PC-3 (cell line): ENCODE measurements around the gene ARHGAP26. TPM values are rescaled to one million over a fixed set of nuclear protein-coding genes. Genes with fewer than 3 reads are reported as not detected.
A peak's percentile ranks its signal among the peaks of the same experiment; 100 is the strongest.

Experiments
- ATAC-seq: fragments of 200-7000 bp; cut with Tn5 transposase; 2 replicates; pipeline ENCODE4 v1.9.1; 2020; ENCODE audit warnings: mild to moderate bottlenecking, moderate library complexity
- BruUV-seq: library from RNA; stranded (reverse); fragments of 400-500 nt; replicated peaks from 2 replicates; lab custom pipeline; 2021; lab: Mats Ljungman, UMichigan
- CTCF ChIA-PET: fragments of 300-600 bp; sonication (Branson Sonifier 250); formaldehyde crosslinking; loops from one replicate; lab custom pipeline; 2022; ENCODE audit warnings: antibody characterized with exemption; lab: Charles Lee
- POLR2A ChIA-PET: fragments of 300-600 bp; sonication (Branson Sonifier 250); formaldehyde crosslinking; loops from one replicate; lab custom pipeline; 2022; ENCODE audit warnings: antibody characterized with exemption; ENCODE audit not compliant: unreplicated experiment; lab: Charles Lee
- DNase-seq: peaks from one replicate; pipeline ENCODE4 v3.0.0-alpha.2; 2015
- H2AFZ ChIP-seq: fragments of 300-600 bp; sonication (generic); 2 replicates; pipeline ENCODE4 v1.6.0; 2016; ENCODE audit warnings: antibody characterized with exemption, low read length
- H3F3A ChIP-seq: fragments of 300-600 bp; sonication (generic); one replicate; pipeline ENCODE4 v1.6.0; 2017; ENCODE audit warnings: antibody characterized with exemption, low read length, control low read depth, mild to moderate bottlenecking; ENCODE audit not compliant: unreplicated experiment
- H3K27ac ChIP-seq: fragments of 300-600 bp; sonication (generic); 2 replicates; pipeline ENCODE4 v1.5.1; 2016; ENCODE audit warnings: mild to moderate bottlenecking, low read length
- H3K27me3 ChIP-seq: fragments of 300-600 bp; sonication (generic); 2 replicates; pipeline ENCODE4 v1.6.1; 2016; ENCODE audit warnings: low read length, mixed read lengths
- H3K36me3 ChIP-seq: fragments of 300-600 bp; sonication (generic); 2 replicates; pipeline ENCODE4 v1.6.1; 2016; ENCODE audit warnings: low read depth, mixed run types, low read length, mixed read lengths
- H3K4me1 ChIP-seq: fragments of 300-600 bp; sonication (generic); 2 replicates; pipeline ENCODE4 v1.5.1; 2016; ENCODE audit warnings: low read length; ENCODE audit not compliant: insufficient read depth
- H3K4me2 ChIP-seq: fragments of 300-600 bp; sonication (generic); 2 replicates; pipeline ENCODE4 v1.6.0; 2016; ENCODE audit warnings: low read length
- H3K4me3 ChIP-seq: fragments of 300-600 bp; sonication (generic); 2 replicates; pipeline ENCODE4 v1.5.1; 2016; ENCODE audit warnings: mild to moderate bottlenecking, low read length, mixed read lengths
- H3K79me2 ChIP-seq: fragments of 300-600 bp; sonication (generic); 2 replicates; pipeline ENCODE4 v1.6.1; 2017; ENCODE audit warnings: low read length, mixed read lengths
- H3K9ac ChIP-seq: fragments of 300-600 bp; sonication (generic); 2 replicates; pipeline ENCODE4 v1.6.0; 2016; ENCODE audit warnings: mild to moderate bottlenecking, low read length
- H3K9me2 ChIP-seq: fragments of 300-600 bp; sonication (generic); replicated peaks from 2 replicates; pipeline ENCODE4 v1.6.1; 2016; ENCODE audit warnings: mixed run types, low read length, mixed read lengths
- H3K9me3 ChIP-seq: fragments of 300-600 bp; sonication (generic); 2 replicates; pipeline ENCODE4 v1.6.1; 2016; ENCODE audit warnings: low read length, mixed read lengths
- H4K20me1 ChIP-seq: fragments of 300-600 bp; sonication (generic); 2 replicates; pipeline ENCODE4 v1.6.1; 2016; ENCODE audit warnings: low read length, mixed read lengths
- CTCF ChIP-seq: fragments of 300-600 bp; sonication (generic); conservative IDR thresholded peaks from 2 replicates; pipeline ENCODE4 v1.5.1; 2017; ENCODE audit warnings: antibody characterized with exemption, low read depth, mild to moderate bottlenecking, low read length
- EZH2 ChIP-seq: fragments of 300-600 bp; sonication (generic); IDR thresholded peaks from one replicate; pipeline ENCODE4 v1.6.1; 2017; ENCODE audit warnings: antibody characterized with exemption, mild to moderate bottlenecking, low read length; ENCODE audit not compliant: unreplicated experiment
- EZH2phosphoT487 ChIP-seq: fragments of 300-600 bp; sonication (generic); IDR thresholded peaks from 2 replicates; pipeline ENCODE4 v1.6.1; 2018; ENCODE audit warnings: mild to moderate bottlenecking, antibody characterized with exemption, low read length, borderline replicate concordance
- intact Hi-C: fragments of 100-400 bp; cut with micrococcal nuclease; formaldehyde crosslinking; loops from 2 replicates; pipeline ENCODE4 v1.9.0; 2023
- total RNA-seq: library from RNA; depleted of rRNA; stranded (reverse); fragments of >200 nt; gene quantifications from 2 replicates; pipeline ENCODE4 v1.2.3, GENCODE V29; 2014

ARHGAP26 gene
- total RNA-seq, 1 experiment from 2014 or later: 11.7 TPM

GRCh38 chr5:142874540-142874939, 104.4 kb downstream of the ARHGAP26 start:
- peak; percentile 95 for DNase-seq
- peak overlapping the region; percentile 67 for H3K9ac ChIP-seq
- BruUV-seq: no TSS peak
- H3K27me3 ChIP-seq: no peaks in the 10 kb centered on the region
- peak; percentile 58 for ATAC-seq
- H3K9me3 ChIP-seq: no peaks in the 10 kb centered on the region
- H3K4me1 ChIP-seq: peaks cover 46% of the 10 kb centered on the region
- ChIA-PET CTCF (interaction anchor here (0.6 to 1.9 kb wide), 4 partner anchors 14 to 154 kb away, joined by 4 to 7 read pairs (median 6); partner anchors contain the start of gene ARHGAP26), POLR2A (interaction anchor here (0.8 kb wide), 1 partner anchor 157 kb away, joined by 5 read pairs; no protein-coding TSS in a partner anchor)
- H3K36me3 ChIP-seq: no peaks in the 10 kb centered on the region
- TF ChIP-seq CTCF (no peak), EZH2 (no peak), EZH2phosphoT487 (no peak)
- H3F3A ChIP-seq: no peaks in the 10 kb centered on the region
- no peak overlapping the region for H2AFZ ChIP-seq
- H3K4me2 ChIP-seq: peak overlapping the region; percentile 46
- intact Hi-C loops: no loop called here
- H3K79me2 ChIP-seq: peaks cover 18% of the 10 kb centered on the region
- no peaks in the 10 kb centered on the region for H3K9me2 ChIP-seq
- peak overlapping the region; percentile 89 for H3K27ac ChIP-seq
- H3K4me3 ChIP-seq: no peak overlapping the region
- H4K20me1 ChIP-seq: no peaks in the 10 kb centered on the region

- ChIA-PET CTCF (interaction anchor here (1.9 kb wide), 1 partner anchor 13 kb away, joined by 5 read pairs; no protein-coding TSS in a partner anchor), POLR2A (no interaction called here)
- intact Hi-C loops: no loop called here
- no peak overlapping the region for H3K4me3 ChIP-seq
- H2AFZ ChIP-seq: no peak overlapping the region
- H3K9me3 ChIP-seq: no peaks in the 10 kb centered on the region
- H4K20me1 ChIP-seq: no peaks in the 10 kb centered on the region
- no peak overlapping the region for H3K9ac ChIP-seq
- H3K27ac ChIP-seq: no peak overlapping the region; the same call in 1 of the 2 replicates
- H3K79me2 ChIP-seq: peaks cover 12% of the 10 kb centered on the region; the same call in 1 of the 2 replicates
- H3K36me3 ChIP-seq: no peaks in the 10 kb centered on the region; the same call in 1 of the 2 replicates
- no peak overlapping the region for H3K4me2 ChIP-seq
- H3K4me1 ChIP-seq: peaks cover 45% of the 10 kb centered on the region
- no peaks in the 10 kb centered on the region for H3K9me2 ChIP-seq
- DNase-seq: no peak
- no peaks in the 10 kb centered on the region for H3K27me3 ChIP-seq
- no TSS peak for BruUV-seq
- no peak for ATAC-seq
- H3F3A ChIP-seq: no peaks in the 10 kb centered on the region
- TF ChIP-seq EZH2phosphoT487 (no peak), CTCF (no peak), EZH2 (no peak)
Measured at GRCh38 chr5:142875936-142876335, 105.8 kb downstream of the ARHGAP26 start.

GRCh38 chr5:142876817-142877216, 106.6 kb downstream of the ARHGAP26 start:
- no peak overlapping the region for H3K27ac ChIP-seq
- H3K4me2 ChIP-seq: no peak overlapping the region
- H3K4me1 ChIP-seq: peaks cover 36% of the 10 kb centered on the region
- ATAC-seq (no peak), DNase-seq (no peak)
- H3F3A ChIP-seq: no peaks in the 10 kb centered on the region
- ChIA-PET CTCF (no interaction called here), POLR2A (no interaction called here)
- intact Hi-C loops: no loop called here
- peaks cover 4% of the 10 kb centered on the region; the same call in 1 of the 2 replicates for H3K79me2 ChIP-seq
- H4K20me1 ChIP-seq: no peaks in the 10 kb centered on the region
- H3K4me3 ChIP-seq: no peak overlapping the region
- H3K36me3 ChIP-seq: no peaks in the 10 kb centered on the region; the same call in 1 of the 2 replicates
- no peaks in the 10 kb centered on the region for H3K27me3 ChIP-seq
- TF ChIP-seq EZH2phosphoT487: no peak
- no peak for TF ChIP-seq EZH2
- TF ChIP-seq CTCF: no peak
- no peak overlapping the region for H2AFZ ChIP-seq
- H3K9ac ChIP-seq: no peak overlapping the region
- H3K9me3 ChIP-seq: no peaks in the 10 kb centered on the region
- no TSS peak for BruUV-seq
- no peaks in the 10 kb centered on the region for H3K9me2 ChIP-seq
